ENCODE measurements around the gene SOX5.

- TF ChIP-seq, protein P1, sequence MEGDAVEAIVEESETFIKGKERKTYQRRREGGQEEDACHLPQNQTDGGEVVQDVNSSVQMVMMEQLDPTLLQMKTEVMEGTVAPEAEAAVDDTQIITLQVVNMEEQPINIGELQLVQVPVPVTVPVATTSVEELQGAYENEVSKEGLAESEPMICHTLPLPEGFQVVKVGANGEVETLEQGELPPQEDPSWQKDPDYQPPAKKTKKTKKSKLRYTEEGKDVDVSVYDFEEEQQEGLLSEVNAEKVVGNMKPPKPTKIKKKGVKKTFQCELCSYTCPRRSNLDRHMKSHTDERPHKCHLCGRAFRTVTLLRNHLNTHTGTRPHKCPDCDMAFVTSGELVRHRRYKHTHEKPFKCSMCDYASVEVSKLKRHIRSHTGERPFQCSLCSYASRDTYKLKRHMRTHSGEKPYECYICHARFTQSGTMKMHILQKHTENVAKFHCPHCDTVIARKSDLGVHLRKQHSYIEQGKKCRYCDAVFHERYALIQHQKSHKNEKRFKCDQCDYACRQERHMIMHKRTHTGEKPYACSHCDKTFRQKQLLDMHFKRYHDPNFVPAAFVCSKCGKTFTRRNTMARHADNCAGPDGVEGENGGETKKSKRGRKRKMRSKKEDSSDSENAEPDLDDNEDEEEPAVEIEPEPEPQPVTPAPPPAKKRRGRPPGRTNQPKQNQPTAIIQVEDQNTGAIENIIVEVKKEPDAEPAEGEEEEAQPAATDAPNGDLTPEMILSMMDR (IDR thresholded peaks at IDR 0.05) = no peak
- no peak for TF ChIP-seq POLR2A (IDR thresholded peaks at IDR 0.05)
Observed at GRCh38 chr12:23731493-23731892, 218.0 kb downstream of the SOX5 start.

All from heart left ventricle (tissue), 13 donors.